ENCODE measurements around the gene SWAP70.
A peak's percentile ranks its signal among the peaks of the same experiment; 100 is the strongest.
"Not testable (repeated sequence)": the region's sequence is repeated elsewhere in the genome, so short reads cannot be mapped to it uniquely, and the experiment has no call there.

The SWAP70 gene

GRCh38 chr11:9726321-9727022, 62.6 kb downstream of the SWAP70 start:
- no peak for DNase-seq

- DNase-seq = no peak
Measured at GRCh38 chr11:9728058-9728457, 64.2 kb downstream of the SWAP70 start.

GRCh38 chr11:9731256-9731655, 67.4 kb downstream of the SWAP70 start:
- no peak for DNase-seq

- DNase-seq = no peak
Measured at GRCh38 chr11:9732453-9732852, 68.6 kb downstream of the SWAP70 start.

GRCh38 chr11:9733212-9733611, 69.3 kb downstream of the SWAP70 start:
- DNase-seq = no peak

- DNase-seq = no peak
Measured at GRCh38 chr11:9735236-9735635, 71.4 kb downstream of the SWAP70 start.

- no peak for DNase-seq
Measured at GRCh38 chr11:9735919-9736318, 72.0 kb downstream of the SWAP70 start.

- no peak for DNase-seq
Measured at GRCh38 chr11:9736365-9736764, 72.5 kb downstream of the SWAP70 start.

- DNase-seq = no peak
Measured at GRCh38 chr11:9738116-9738515, 74.2 kb downstream of the SWAP70 start.

- DNase-seq = no peak
Measured at GRCh38 chr11:9738707-9739106, 74.8 kb downstream of the SWAP70 start.

GRCh38 chr11:9739123-9739900, 75.4 kb downstream of the SWAP70 start:
- DNase-seq = no peak

- no peak for DNase-seq
Measured at GRCh38 chr11:9740202-9740883, 76.5 kb downstream of the SWAP70 start.

- DNase-seq = no peak
Measured at GRCh38 chr11:9741260-9741659, 77.4 kb downstream of the SWAP70 start.

- DNase-seq = not testable (repeated sequence)
Measured at GRCh38 chr11:9743512-9743911, 79.6 kb downstream of the SWAP70 start.

- DNase-seq = no peak
Measured at GRCh38 chr11:9745411-9746211, 81.7 kb downstream of the SWAP70 start.

- no peak for DNase-seq
Measured at GRCh38 chr11:9747229-9747628, 83.4 kb downstream of the SWAP70 start.

GRCh38 chr11:9747828-9748227, 84.0 kb downstream of the SWAP70 start:
- DNase-seq = no peak

- peak; percentile 5 for DNase-seq
Measured at GRCh38 chr11:9748361-9748970, 84.6 kb downstream of the SWAP70 start.

- no peak for DNase-seq
Measured at GRCh38 chr11:9750551-9750950, 86.7 kb downstream of the SWAP70 start.

GRCh38 chr11:9752091-9752490, 88.2 kb downstream of the SWAP70 start:
- DNase-seq = no peak

- DNase-seq = no peak
Measured at GRCh38 chr11:9753021-9753420, 89.1 kb downstream of the SWAP70 start.

GRCh38 chr11:9754010-9754471, 90.2 kb downstream of the SWAP70 start:
- DNase-seq = no peak
